Effector memory CD4-positive, alpha-beta T cell (primary cell): ENCODE measurements around the gene OTOG.

Experiments used
- DNase-seq, 3 donors: peaks; one replicate each; pipeline ENCODE4 v3.0.0-alpha.2; 2020
- H3K27ac ChIP-seq: 2 replicates; pipeline ENCODE4 v1.7.0; 2013; ENCODE audit warnings: mild to moderate bottlenecking, low read length, moderate library complexity; ENCODE audit not compliant: insufficient read depth, poor library complexity, severe bottlenecking
- H3K27me3 ChIP-seq: replicated peaks from 2 replicates; pipeline ENCODE4 v1.7.0; 2013; ENCODE audit warnings: mild to moderate bottlenecking, low read length; ENCODE audit not compliant: insufficient read depth, control insufficient read depth, poor library complexity, severe bottlenecking
- H3K36me3 ChIP-seq: 2 replicates; pipeline ENCODE4 v1.7.0; 2013; ENCODE audit warnings: mild to moderate bottlenecking, low read length, moderate library complexity; ENCODE audit not compliant: control insufficient read depth, insufficient read depth
- H3K4me1 ChIP-seq: 2 replicates; pipeline ENCODE4 v1.7.0; 2013; ENCODE audit warnings: low read length, mild to moderate bottlenecking; ENCODE audit not compliant: control insufficient read depth, insufficient read depth, poor library complexity, severe bottlenecking
- H3K4me3 ChIP-seq: 2 replicates; pipeline ENCODE4 v1.7.0; 2013; ENCODE audit warnings: low read length, low read depth, mild to moderate bottlenecking; ENCODE audit not compliant: insufficient read depth, poor library complexity, severe bottlenecking
- H3K9me3 ChIP-seq: 2 replicates; pipeline ENCODE4 v1.7.0; 2013; ENCODE audit warnings: mild to moderate bottlenecking, low read length, moderate library complexity; ENCODE audit not compliant: control insufficient read depth

The OTOG gene

DNA sequence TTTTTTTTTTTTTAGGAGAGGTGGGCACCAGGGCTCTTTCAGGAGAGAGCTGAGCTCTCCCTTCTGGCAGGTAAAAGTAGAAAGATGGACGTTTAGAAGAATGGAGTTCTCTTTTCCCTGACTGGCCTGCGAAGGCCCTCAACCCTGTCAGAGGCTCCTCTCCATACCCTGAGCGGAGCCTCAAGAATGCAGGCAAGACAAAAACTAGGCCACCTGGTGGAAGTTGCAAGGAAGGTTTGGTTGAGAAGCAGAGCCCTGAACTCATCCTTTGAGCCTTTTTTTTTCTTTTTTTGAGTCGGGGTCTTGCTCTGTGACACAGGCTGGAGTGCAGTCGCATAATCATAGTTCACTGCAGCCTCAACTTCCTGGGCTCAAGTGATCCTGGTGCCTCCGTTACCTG, 1.4 kb downstream of the OTOG start:
- Histone ChIP-seq H3K4me1 (no peaks in the 10 kb centered on the region), H3K27ac (no peak overlapping the region), H3K9me3 (no peaks in the 10 kb centered on the region), H3K36me3 (no peaks in the 10 kb centered on the region), H3K27me3 (peaks cover 5% of the 10 kb centered on the region), H3K4me3 (no peak overlapping the region)
- DNase-seq = no peak

GRCh38 chr11:17550450-17551346, 3.6 kb downstream of the OTOG start:
- Histone ChIP-seq H3K27ac (no peak overlapping the region), H3K4me1 (no peaks in the 10 kb centered on the region), H3K36me3 (no peaks in the 10 kb centered on the region), H3K4me3 (no peak overlapping the region), H3K27me3 (no peaks in the 10 kb centered on the region), H3K9me3 (no peaks in the 10 kb centered on the region)
- DNase-seq = no peak

DNA sequence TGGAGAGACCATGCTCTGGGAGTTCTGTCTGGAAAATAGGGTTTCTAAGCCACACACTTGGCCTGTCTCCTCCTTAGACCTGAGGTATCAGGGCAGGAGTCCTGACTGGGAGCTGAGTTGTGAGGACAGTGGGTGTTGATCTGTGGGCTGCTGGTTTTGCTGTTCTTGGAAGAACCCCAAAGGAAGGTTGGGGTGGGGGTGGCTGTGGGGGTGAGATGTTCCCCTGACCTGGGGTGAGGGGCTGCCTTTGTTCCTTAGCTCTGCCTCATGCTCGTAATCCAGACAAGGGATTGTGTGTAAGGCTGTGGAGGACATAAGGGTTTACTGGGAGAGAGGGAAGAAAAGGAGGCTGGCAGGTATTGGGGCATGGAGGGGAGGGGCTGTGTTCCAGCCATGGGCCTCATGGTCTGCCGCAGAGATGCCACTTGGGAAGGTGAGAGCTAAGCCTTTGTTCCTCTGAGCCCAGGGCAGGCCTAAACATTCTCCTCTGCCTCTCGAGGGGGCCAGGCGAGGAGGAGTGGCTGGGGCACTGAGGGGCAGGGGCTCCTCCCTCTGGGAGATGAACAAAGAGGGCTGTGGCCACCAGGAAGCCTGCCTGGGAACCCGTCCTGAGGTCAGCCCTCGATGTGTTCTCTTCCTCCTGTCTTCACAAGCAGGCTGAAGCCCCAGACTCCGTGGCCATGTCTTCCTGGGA, 4.4 kb downstream of the OTOG start:
- DNase-seq = no peak
- H3K4me1 ChIP-seq = no peaks in the 10 kb centered on the region
- no peaks in the 10 kb centered on the region for H3K27me3 ChIP-seq
- no peak overlapping the region for H3K27ac ChIP-seq
- H3K9me3 ChIP-seq = no peaks in the 10 kb centered on the region
- no peaks in the 10 kb centered on the region for H3K36me3 ChIP-seq
- no peak overlapping the region for H3K4me3 ChIP-seq

DNA sequence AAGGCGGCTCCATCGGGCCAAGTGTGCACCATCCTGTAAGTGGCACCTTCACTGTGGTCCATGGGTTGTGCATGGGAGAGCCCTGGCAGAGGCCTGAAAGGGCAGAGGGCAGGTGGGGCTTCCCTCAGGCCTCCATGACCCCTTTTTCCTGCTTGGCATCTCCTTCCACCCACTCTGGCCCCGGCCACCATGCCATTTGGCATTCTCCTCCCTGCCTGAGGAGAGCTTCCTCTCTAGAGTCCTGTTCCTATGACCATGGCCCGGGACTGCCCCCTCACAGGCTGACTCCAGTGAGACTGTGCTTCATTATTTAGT, 4.9 kb downstream of the OTOG start:
- DNase-seq = no peak
- Histone ChIP-seq H3K36me3 (no peaks in the 10 kb centered on the region), H3K9me3 (no peaks in the 10 kb centered on the region)

DNA sequence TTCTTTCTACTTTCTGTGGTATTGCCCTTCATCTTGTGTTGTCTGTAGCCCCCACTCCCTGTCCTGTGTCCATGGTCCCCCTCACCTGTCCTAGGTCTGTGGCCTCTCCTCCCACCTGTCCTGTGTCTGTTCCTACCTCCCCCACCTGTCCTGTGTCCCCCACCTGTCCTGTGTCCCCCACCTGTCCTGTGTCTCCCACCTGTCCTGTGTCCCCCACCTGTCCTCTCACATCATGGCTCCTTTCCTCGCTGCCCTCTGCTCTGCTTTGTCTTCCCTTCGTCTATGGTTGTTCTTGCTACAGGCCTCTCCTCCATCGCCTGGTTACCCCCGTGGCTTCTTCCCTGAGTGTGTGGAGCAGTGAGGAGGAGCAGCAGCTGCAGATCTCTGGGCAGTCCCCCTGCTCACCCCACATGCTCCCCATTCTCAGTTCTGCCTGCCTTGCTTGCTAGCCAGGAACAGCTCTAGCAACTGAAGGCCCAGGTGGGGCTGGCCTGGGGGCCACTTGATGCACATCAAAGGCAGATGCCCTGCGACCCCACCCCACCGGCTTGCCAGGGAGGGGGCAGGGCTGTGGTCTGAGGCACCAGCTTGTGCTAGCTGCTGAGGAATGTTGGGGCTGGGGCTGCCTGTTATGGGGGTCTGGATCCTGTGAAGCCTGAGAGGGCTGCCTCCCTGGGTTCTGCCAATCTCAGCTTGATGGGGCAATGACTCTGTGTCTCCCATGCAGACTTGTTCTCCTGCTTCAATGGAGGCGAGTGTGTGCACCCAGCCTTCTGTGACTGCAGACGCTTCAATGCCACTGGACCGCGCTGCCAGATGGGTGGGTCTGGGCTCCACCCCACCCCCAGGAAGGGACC, 5.6 kb downstream of the OTOG start:
- DNase-seq = no peak
- H3K27me3 ChIP-seq = no peaks in the 10 kb centered on the region

More for the DNA sequence above, 4.9 kb downstream of the OTOG start:
- Histone ChIP-seq H3K27ac (no peak overlapping the region), H3K27me3 (no peaks in the 10 kb centered on the region), H3K4me3 (no peak overlapping the region), H3K4me1 (no peaks in the 10 kb centered on the region)

GRCh38 chr11:17553249-17553546, 6.1 kb downstream of the OTOG start:
- Histone ChIP-seq H3K27ac (no peak overlapping the region), H3K9me3 (no peaks in the 10 kb centered on the region), H3K4me1 (no peaks in the 10 kb centered on the region), H3K27me3 (no peaks in the 10 kb centered on the region), H3K4me3 (no peak overlapping the region), H3K36me3 (no peaks in the 10 kb centered on the region)
- DNase-seq = no peak

More for the DNA sequence above, 5.6 kb downstream of the OTOG start:
- H3K27ac ChIP-seq = no peak overlapping the region
- no peaks in the 10 kb centered on the region for H3K9me3 ChIP-seq
- no peaks in the 10 kb centered on the region for H3K36me3 ChIP-seq
- H3K4me1 ChIP-seq = no peaks in the 10 kb centered on the region
- H3K4me3 ChIP-seq = no peak overlapping the region

- H3K36me3 ChIP-seq = no peaks in the 10 kb centered on the region
Observed at GRCh38 chr11:17554487-17554886, 7.4 kb downstream of the OTOG start.

GRCh38 chr11:17556999-17557398, 9.9 kb downstream of the OTOG start:
- no peak overlapping the region for H3K4me3 ChIP-seq
- no peaks in the 10 kb centered on the region for H3K4me1 ChIP-seq
- H3K27me3 ChIP-seq = no peaks in the 10 kb centered on the region
- H3K36me3 ChIP-seq = no peaks in the 10 kb centered on the region
- no peak overlapping the region for H3K27ac ChIP-seq
- H3K9me3 ChIP-seq = no peaks in the 10 kb centered on the region
- no peak for DNase-seq

More at GRCh38 chr11:17554487-17554886, 7.4 kb downstream of the OTOG start:
- Histone ChIP-seq H3K9me3 (no peaks in the 10 kb centered on the region), H3K4me1 (no peaks in the 10 kb centered on the region), H3K27me3 (no peaks in the 10 kb centered on the region), H3K4me3 (no peak overlapping the region), H3K27ac (no peak overlapping the region)
- no peak for DNase-seq

DNA sequence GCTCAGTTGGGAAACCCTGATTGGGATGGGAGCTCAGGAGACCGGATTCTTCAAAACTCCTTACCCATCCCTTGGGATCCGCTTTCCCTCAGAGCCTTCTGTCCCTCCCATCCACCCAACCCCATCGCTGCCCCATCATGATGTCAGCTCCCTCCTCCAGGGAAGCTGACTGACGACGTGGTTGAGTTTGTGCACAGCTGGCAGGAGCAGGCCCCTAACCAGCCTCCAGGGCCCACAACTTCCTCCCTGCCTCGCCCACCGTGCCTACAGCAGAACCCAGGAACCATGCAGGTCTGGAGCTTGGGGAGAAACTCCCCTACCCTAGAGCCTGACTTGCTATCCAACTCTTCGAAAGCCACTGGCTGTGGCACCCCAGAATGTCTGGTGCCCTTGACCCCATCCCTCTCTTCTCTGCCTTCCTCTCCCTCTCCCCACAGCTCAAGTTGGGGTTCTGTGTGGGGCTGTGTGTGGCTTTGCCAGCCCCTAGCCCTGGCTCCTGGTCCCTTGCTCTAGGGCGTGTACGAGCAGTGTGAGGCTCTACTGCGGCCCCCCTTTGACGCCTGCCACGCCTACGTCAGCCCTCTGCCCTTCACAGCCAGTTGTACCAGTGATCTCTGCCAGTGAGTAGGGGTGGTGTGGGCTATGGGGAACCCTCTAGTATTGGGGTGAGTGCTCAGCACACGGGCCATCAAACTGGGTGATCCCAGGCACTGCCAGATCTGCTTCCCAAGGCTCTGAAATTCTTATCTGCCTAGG, 11.1 kb downstream of the OTOG start:
- DNase-seq = no peak
- Histone ChIP-seq H3K4me3 (no peak overlapping the region), H3K4me1 (no peaks in the 10 kb centered on the region), H3K27ac (no peak overlapping the region), H3K36me3 (no peaks in the 10 kb centered on the region), H3K9me3 (no peaks in the 10 kb centered on the region), H3K27me3 (no peaks in the 10 kb centered on the region)
